T-helper 9 cell (primary cell): ENCODE data around the gene MGAT4D.
"Not testable (repeated sequence)": the region's sequence is repeated elsewhere in the genome, so short reads cannot be mapped to it uniquely, and the experiment has no call there.

ENCODE experiments used
- DNase-seq: peaks from one replicate; pipeline ENCODE4 v3.0.0-alpha.2; 2020
- total RNA-seq, 2 donors: gene quantifications; one replicate each; lab custom pipeline; 2026; lab: John Stamatoyannopoulos, UW

Gene MGAT4D
- 0 reads per million in 2 donors for total RNA-seq

- DNase-seq = no peak
These were observed at the start of gene MGAT4D for GRCh38 chr4:140497747-140498636. Gene MGAT4D (minus strand): TSS chr4:140498293. CDS start chr4:140498222, 71 bp downstream.

DNA sequence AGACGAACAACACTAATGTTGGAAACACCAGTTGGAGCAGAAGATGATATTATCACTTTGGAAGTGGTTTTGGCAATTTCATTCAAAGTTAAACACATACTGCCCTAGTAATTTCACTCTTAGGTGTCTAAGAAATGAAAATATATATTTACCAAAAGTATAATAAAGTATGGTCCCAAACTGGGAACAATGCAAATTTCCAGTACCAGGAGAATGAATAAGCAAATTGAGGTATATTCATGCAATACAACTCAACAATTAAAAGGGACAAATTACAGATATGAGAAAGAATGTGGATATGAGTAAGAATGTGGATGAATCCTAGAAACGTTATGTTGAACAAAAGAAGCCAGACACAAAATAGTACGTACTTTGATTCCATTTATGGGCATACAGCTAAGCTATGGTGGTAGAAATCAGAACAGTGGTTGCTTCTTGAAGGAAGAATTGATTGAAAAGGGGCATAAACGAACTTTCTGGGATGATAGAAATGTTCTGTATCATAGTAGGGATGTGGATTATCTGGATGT lies 35.9 kb upstream of the MGAT4D start:
- DNase-seq = no peak

DNA sequence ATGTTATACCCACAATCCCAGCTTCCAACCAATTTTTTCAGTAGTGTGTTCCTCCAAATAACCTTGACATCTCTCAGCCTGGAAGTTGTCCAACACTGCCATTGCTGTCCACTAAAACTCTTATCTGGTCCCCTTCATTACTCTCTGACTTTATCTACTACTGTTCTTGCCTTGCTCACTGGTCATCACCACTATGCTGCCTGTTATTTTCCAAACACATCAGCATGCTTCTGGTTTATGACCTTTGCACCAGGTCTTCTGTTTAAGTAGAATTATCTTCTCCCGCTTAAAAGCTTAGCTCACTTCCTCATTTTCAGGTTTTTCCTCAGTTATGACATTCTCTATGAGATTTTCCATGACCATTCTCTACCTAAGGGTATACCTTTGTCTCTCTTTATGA lies 31.3 kb upstream of the MGAT4D start:
- DNase-seq = no peak

DNA sequence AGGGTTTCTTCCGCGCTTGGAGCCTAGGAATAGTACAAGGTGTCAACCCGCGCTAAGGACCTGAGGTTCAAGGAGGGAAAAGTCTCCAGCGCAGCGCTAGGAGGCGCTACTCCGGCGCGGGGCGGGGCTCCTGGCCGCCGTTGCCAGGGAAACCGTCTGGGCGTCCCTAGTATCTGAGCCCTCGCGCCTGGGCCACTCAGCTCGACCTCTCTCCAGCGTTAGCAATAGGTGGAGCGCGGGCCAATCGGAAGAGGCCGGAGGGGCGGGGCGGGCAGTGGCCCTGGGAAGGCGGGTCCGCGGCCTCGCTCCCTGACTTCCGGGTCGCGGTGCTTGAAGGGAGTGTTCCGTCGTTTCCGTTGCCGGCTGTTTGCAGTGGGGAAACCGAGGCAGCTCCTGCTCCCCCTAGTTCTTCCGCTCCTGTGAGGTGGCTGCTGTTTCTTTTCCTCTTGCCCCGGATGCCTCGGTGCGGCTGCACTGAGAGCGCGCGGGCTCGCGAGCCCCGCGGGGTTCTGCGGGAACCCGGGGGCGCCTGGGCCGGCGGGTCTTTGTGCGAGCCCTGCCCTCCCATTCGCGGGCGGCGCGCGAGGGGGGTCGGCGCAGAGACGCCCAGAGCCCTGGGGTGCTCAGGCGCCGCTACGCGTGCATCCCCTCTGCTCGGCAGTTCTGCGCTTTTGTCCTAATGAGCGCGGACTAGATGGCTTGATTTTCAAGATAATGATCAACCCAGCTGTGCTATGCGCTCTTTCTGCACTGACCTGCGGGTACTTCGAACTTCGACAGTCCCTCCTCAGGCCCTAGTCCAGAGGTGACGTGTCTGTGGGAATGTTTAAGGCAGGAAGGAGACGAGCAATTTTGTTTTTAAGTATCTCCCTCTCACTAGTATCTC lies 26.0 kb upstream of the MGAT4D start, which contains the start of gene ELMOD2:
Gene ELMOD2 (plus strand): TSS at position 312 of the 886 bp plus-strand sequence. CDS start 1,261 bp downstream, outside the sequence.
- DNase-seq = peak; percentile 96

GRCh38 chr4:140523370-140523856 lies 25.3 kb upstream of the MGAT4D start:
- DNase-seq = no peak

GRCh38 chr4:140515423-140515822 lies 17.3 kb upstream of the MGAT4D start:
- no peak for DNase-seq

- not testable (repeated sequence) for DNase-seq
These were observed 15.7 kb upstream of the MGAT4D start for GRCh38 chr4:140513765-140514164.

GRCh38 chr4:140504261-140504660 lies 6.2 kb upstream of the MGAT4D start:
- no peak for DNase-seq

- no peak for DNase-seq
These were observed 1.3 kb upstream of the MGAT4D start for GRCh38 chr4:140499391-140499790.

DNA sequence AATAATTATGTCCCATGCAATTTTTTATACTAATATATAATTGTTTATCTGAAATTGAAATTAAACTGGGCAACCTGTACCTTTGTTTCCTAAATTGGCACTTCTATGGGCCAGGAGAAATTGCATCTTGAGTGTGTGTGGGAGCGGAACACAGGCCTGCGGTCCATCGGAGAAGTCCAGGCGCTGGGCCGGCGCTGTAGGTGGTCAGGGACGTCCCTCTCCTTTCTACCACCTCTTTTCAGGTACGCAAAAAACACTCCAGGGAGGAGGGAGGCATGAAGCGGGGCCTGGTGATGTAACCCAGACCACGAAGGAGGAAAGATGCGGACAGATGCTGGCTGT lies 717 bp downstream of the MGAT4D start:
- DNase-seq = no peak

- DNase-seq = no peak
These were observed 12.2 kb downstream of the MGAT4D start for GRCh38 chr4:140485939-140486338.

GRCh38 chr4:140483445-140483844 lies 14.6 kb downstream of the MGAT4D start:
- no peak for DNase-seq

DNA sequence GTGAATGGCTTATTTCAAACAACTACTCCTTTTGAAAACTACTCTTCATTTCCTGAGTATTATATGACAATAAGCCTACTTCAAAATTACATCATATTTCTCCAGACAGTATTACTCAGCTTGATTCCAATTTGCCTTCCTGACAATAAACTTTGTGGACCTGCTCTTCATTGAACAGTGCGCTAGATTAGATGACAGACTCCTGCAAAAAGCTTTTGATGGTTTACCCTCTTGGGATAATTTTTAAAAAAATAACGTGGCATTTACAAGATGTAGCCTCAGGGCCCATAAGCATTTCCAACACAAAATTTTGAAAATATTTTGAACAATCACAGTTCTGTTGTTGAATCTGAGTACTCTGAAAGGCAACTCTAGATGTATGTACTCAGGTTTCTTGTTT lies 25.9 kb downstream of the MGAT4D start:
- DNase-seq = no peak

DNA sequence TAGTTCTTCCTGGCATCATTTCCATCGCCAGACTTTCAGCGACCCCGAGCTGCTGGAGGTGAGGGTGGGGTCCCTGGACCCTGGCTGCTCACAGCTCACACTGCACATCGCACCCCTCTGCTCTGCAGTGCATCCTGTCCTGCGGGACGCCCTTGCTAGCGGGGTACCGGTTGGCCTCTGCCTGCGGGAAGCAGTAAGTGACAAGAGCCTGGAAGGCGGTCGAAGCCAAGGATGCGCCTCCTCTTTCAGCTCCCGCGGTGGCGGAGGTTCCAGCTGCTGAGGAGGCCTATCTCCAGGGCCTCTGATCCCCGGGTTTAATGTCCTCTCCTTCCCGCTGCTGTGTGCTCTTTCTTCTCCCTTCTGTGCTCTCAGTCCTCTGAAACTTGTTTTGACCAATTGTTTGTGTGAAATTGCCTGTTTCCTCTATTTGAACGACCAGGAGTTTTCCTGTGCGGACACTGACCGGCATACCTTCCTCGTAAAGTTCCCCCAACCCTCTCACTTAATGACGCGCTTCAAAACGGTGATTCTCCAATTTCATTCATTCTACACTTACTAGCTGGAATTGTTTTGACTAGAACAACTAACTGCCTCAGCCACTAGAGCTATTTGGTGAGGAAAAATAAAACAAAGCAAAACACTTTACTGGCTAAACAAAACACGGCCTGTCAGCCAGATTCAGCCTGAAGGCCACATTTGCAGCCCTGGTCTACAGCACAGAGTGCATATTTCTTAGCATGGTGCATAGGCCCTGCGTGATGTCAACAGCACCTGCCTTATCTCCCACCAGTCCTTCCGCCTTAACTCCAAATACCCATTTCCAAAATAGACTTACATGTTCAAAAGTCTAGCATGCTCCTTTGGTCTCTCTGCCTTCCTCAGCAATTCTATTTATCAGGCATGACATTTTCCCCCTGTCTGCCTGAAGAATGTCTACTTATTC lies 28.0 kb downstream of the MGAT4D start:
- no peak for DNase-seq

DNA sequence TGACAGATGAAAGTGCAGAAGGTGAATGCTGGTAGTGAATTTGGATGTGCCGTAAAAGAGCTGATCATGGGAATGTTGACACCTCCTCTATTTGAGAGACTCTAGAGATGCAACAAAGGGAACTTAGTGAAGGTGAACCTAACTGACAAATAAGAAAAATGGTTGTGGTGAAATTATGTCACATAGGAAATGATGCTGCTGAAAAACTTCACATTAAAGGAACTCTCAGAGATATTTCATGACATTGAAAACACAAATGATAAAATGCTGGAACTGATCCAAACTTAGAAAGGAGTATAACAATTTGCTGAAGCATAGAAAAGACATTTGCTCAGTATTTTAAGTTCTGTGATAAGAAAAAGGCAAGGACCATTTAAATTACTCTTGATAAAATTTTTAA lies 31.9 kb downstream of the MGAT4D start:
- no peak for DNase-seq

DNA sequence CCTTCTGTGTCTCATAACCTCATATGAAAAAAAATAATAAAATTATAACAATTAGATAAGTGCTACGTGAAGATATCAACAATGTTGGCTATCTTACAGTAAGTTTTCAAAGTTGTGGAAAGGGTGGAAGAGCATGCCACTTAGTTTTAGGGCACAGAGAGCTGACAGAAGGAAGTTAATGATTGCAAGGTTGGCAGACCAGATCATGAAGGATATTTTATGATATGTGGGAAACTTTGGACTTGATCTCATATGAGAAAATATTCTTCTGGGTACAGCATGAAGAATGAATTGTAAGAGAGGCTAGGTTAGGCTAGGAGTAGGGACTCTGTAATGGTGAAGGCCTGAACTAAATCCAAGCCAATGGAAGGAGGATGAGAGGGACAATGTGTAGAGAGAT lies 34.5 kb downstream of the MGAT4D start:
- no peak for DNase-seq

- no peak for DNase-seq
These were observed 34.9 kb downstream of the MGAT4D start for GRCh38 chr4:140463182-140463581.

- DNase-seq = no peak
These were observed 47.7 kb downstream of the MGAT4D start for GRCh38 chr4:140450352-140450751.

GRCh38 chr4:140448830-140449229 lies 49.3 kb downstream of the MGAT4D start:
- DNase-seq = no peak

GRCh38 chr4:140448162-140448561 lies 49.9 kb downstream of the MGAT4D start:
- DNase-seq = no peak

DNA sequence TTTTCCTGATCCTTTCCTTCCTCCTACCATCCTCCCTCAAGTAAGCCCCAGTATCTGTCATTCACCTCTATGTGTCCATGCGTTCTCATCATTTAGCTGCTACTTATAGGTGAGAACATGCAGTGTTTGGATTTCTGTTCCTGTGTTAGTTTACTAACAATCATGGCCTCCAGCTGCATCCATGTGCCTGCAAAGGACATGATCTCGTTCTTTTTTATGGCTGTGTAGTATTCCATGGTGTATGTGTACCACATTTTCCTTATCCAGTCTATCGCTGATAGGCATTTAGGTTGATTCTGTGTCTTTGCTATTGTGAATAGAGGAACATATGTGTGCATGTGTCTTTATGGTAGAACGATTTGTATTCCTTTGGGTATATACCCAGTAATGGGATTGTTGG lies 53.7 kb downstream of the MGAT4D start:
- not testable (repeated sequence) for DNase-seq

DNA sequence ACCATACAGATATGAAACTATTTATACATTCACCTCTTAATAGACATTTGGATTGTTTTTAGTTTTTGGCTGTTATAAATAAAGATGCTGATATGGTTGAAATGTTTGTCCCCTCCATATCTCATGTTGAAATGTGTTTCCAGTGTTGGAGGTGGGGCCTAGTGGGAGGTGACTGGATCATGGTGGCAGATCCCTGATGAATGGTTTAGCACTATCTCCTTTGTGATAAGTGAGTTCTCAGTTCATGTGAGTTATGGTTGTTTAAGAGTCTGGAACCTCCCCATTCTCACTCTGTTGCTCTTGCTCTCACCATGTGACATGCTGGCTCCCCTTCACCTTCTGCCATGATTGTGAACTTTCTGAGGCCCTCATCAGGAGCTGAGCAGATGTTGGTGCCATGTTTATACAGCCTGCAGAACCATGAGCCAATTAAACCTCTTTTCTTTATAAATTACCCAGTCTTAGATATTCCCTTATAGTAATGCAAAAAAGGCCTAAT lies 58.4 kb downstream of the MGAT4D start:
- no peak for DNase-seq
